Cardiac fibroblast (primary cell): ENCODE data around the gene ENTPD2.

ENCODE experiments used
- DNase-seq, 2 donors: peaks; one replicate each; pipeline versions ENCODE4 v3.0.0 to v3.0.0-alpha.2; 2010; ENCODE audit warnings: low read depth in 2 of 2
- H3K4me3 ChIP-seq, 2 donors: replicated peaks in 1 of 2; 1 replicate in 1 of 2; 2 replicates in 1 of 2; pipeline ENCODE4 v1.5.1; 2011; ENCODE audit warnings: low read depth in 2 of 2, low read length in 2 of 2, mild to moderate bottlenecking in 2 of 2, moderate library complexity in 1 of 2
- TF ChIP-seq, protein P1 (sequence below): IDR thresholded peaks from one replicate; pipeline ENCODE4 v1.5.1; 2011; ENCODE audit warnings: low read depth, mild to moderate bottlenecking, low read length, inconsistent platforms

ENTPD2 gene

DNA sequence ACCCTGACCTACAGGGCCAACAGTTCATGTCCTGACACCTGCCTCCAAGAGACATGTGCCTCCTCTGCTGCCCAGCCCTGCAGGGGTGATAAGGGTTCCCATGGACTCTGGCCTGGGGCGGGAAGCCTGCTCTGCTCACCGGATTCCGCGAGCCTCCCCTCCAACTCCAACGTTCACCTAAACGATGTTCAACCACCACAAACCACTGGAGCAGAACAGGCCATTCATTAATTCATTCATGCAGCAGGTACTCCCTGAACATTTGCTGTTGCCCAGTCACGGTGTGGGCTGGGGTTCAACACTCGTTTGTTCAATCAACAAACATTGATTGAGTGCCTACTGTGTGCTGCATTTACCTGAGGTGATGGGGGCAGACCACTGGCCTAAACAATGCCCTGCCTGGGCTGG is 20.1 kb upstream of the ENTPD2 start:
- TF ChIP-seq, protein P1, sequence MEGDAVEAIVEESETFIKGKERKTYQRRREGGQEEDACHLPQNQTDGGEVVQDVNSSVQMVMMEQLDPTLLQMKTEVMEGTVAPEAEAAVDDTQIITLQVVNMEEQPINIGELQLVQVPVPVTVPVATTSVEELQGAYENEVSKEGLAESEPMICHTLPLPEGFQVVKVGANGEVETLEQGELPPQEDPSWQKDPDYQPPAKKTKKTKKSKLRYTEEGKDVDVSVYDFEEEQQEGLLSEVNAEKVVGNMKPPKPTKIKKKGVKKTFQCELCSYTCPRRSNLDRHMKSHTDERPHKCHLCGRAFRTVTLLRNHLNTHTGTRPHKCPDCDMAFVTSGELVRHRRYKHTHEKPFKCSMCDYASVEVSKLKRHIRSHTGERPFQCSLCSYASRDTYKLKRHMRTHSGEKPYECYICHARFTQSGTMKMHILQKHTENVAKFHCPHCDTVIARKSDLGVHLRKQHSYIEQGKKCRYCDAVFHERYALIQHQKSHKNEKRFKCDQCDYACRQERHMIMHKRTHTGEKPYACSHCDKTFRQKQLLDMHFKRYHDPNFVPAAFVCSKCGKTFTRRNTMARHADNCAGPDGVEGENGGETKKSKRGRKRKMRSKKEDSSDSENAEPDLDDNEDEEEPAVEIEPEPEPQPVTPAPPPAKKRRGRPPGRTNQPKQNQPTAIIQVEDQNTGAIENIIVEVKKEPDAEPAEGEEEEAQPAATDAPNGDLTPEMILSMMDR, result no peak
- no peak overlapping the region for H3K4me3 ChIP-seq
- DNase-seq, result no peak

GRCh38 chr9:137071282-137071681 is 17.4 kb upstream of the ENTPD2 start:
- H3K4me3 ChIP-seq, result no peak overlapping the region
- TF ChIP-seq, protein P1, result no peak
- no peak for DNase-seq

GRCh38 chr9:137070906-137071275 is 17.0 kb upstream of the ENTPD2 start:
- peak overlapping the region; percentile 15 to 41 for H3K4me3 ChIP-seq
- DNase-seq, result no peak
- TF ChIP-seq, protein P1, result no peak

- peak within 1 kb of the TSS; percentile 15 to 41 for H3K4me3 ChIP-seq
- TF ChIP-seq, protein P1, result no peak
- peak; percentile 82 to 85 for DNase-seq
Measured at GRCh38 chr9:137070201-137070905, 16.5 kb upstream of the ENTPD2 start, which contains the start of gene SAPCD2. TSS of gene SAPCD2 (minus strand) at chr9:137070557. CDS start at chr9:137070460, 97 bp downstream.

GRCh38 chr9:137069508-137070091 is 15.7 kb upstream of the ENTPD2 start:
- DNase-seq, result no peak
- peak overlapping the region in 1 of 2 donors; percentile 41 for H3K4me3 ChIP-seq
- TF ChIP-seq, protein P1, result no peak

DNA sequence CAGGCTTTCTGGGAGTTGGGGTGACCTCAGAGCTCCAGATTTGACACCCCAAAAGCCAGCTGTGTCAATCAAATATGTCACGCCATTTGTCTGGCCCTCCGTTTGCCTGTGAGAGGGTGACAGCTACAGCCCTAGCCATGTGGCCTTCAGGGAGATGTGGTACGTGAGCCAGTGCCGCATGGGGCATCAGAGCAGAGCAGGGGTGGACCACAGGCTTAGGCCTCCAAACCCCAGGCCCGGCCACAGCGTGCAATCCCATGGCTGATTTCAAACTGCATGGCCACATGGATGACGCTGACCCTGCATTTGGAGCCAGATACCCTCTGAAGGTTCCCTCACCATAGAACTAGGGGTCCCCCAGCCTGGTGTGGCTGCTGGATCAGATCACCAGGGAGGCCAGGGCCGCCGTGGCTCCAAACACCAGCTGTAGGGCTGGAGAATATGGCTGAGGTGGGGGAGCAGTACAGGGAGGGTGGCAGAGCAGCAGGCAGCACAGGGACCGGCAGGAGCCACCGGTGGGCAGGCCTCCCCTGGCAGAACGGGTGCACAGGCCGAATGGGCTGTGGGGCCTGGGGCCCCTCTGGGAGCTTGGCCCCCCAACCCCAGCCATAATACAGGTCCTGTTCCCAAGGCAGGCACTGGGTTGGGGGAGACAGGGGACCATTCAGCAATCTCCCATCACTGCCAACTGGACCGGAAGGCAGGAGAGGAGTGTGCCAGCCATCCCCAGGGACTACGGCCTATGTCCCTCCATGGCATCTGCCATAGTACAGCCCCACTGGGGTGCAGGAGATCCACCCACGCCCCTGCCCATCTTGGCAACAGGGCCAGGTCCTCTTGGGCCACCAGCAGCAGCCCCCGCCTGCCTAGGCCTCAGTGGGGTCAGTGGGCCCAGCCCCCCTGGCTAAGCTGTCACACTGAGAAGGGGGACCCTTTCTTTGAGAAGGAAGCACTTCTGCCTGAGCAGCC is 15.0 kb upstream of the ENTPD2 start:
- TF ChIP-seq, protein P1, result no peak
- H3K4me3 ChIP-seq, result no peak overlapping the region
- no peak for DNase-seq
